Mammary epithelial cell (primary cell): ENCODE measurements around the gene CCDC93.

Experiments
- CTCF ChIP-seq, 2 donors: IDR thresholded peaks in 1 of 2; conservative IDR thresholded peaks in 1 of 2; 2 replicates each; pipeline ENCODE4 v1.5.1; 2011 to 2012; ENCODE audit warnings: inconsistent platforms in 2 of 2, low read length in 2 of 2, mild to moderate bottlenecking in 2 of 2, control low read depth in 1 of 2, low read depth in 1 of 2; ENCODE audit not compliant: insufficient read depth in 1 of 2; ENCODE audit errors: extremely low read depth in 1 of 2
- EZH2 ChIP-seq: IDR thresholded peaks from 2 replicates; pipeline ENCODE4 v1.6.1; 2012; ENCODE audit warnings: low read length, inconsistent platforms, borderline replicate concordance

DNA sequence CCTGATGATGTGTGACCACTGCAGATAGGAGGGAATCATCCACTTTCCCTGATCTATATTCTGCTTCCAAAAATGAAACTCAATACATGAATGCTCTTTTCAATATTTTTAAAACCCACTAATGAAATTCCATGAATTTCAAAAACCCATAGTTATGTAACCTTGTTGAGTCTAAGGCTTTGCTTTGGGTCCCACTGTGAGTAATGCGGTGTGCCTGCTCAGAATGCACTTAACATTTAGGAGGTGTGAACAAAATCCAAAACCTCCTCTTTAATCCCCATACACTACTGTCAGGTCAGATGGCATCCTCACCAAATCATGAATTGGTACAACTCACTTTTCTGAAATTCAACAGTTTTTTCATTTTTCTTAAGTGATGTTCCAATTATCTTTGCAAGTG is 50.4 kb downstream of the CCDC93 start:
- TF ChIP-seq EZH2 (no peak), CTCF (conservative IDR thresholded peaks at IDR 0.05 in 1 of 2, IDR thresholded peaks at IDR 0.05 in 1 of 2; ENCODE audit: extremely low read depth in 1 of 2, insufficient read depth in 1 of 2, low read depth in 1 of 2, low read length in 2 of 2) (no peak)
